GM19035 (cell line): Measurements from ENCODE around the gene HNRNPA3.
A peak's percentile ranks its signal among the peaks of the same experiment; 100 is the strongest.
"Not testable (repeated sequence)": the region's sequence is repeated elsewhere in the genome, so short reads cannot be mapped to it uniquely, and the experiment has no call there.

Experiments used
- ATAC-seq: cut with Tn5 transposase; IDR thresholded peaks from one replicate; pipeline ENCODE4 v1.9.1; 2021; ENCODE audit not compliant: unreplicated experiment

Gene HNRNPA3

GRCh38 chr2:177212106-177212890, at the start of gene HNRNPA3:
HNRNPA3 (plus strand) TSS chr2:177212794; CDS start chr2:177212800, 6 bp downstream.
- ATAC-seq, result peak; percentile 86

DNA sequence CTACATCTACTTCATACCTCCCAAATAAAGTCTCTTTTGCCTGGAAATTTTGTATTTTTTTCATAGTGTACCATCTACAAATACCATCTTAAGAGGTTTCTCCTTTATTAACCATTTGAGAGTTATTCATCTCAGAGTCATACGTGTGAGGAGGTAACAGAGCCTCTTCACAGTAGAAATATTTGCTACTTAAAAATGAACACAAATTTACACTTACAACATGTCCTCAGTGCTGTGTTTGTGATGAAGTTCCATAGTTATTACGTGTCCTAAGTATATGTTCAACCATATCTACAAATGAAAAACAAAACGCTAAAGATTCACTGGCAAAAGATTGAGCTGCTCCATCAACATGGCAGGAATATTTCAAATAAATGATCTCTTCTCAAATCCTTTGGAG, 48.5 kb upstream of the HNRNPA3 start:
- no peak for ATAC-seq

- ATAC-seq, result peak; percentile 61
These were observed 48.0 kb upstream of the HNRNPA3 start for GRCh38 chr2:177164584-177165052.

DNA sequence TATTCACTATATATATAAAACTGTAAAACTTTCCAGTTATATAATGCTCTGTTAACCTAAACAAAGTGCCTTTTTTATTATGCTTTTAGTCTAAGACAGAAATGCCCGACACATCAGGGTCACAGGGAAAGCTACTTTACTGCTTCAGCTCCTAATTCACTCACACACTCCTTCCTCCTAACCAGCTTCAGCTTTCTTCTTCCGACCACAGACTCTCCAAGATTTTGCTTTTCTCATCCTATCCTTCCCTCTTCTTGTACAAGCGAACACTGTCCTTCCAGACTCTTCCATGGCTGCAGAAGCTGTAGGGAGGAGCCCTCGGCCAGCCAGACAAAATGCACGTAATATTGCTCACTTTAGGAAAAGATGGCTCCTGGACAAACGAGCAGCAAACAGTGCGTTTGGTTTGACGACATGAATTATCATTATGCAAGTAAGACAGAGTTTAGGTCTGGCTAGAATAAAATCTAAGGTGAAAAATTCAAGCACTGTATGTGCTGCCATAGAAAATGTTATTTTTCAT, 47.5 kb upstream of the HNRNPA3 start:
- ATAC-seq, result no peak

GRCh38 chr2:177165721-177166711, 46.6 kb upstream of the HNRNPA3 start:
- ATAC-seq, result peak; percentile 51

GRCh38 chr2:177169810-177170514, 42.6 kb upstream of the HNRNPA3 start:
- ATAC-seq, result peak; percentile 64

DNA sequence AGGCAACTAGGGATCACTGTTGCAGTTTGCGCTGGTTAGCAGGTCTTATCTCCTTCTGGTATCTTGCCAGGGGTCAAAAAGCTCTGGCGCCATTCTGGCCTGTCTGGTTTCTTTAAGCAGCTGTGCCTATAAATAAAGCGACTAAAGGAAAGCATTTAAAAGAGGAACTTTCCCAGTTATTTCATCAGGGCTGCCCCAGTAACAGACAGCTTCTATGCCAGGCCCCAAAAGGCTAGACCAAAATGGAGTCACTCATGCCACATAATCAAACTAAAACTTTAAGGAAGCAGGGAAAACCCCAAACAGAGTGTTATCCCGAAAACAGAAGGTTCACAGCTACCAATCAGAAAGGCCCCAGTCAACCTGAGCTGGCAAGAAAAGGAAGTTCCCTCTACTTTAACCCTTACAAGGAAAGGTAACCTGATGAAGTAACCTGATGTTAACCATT, 41.2 kb upstream of the HNRNPA3 start:
- ATAC-seq, result no peak

DNA sequence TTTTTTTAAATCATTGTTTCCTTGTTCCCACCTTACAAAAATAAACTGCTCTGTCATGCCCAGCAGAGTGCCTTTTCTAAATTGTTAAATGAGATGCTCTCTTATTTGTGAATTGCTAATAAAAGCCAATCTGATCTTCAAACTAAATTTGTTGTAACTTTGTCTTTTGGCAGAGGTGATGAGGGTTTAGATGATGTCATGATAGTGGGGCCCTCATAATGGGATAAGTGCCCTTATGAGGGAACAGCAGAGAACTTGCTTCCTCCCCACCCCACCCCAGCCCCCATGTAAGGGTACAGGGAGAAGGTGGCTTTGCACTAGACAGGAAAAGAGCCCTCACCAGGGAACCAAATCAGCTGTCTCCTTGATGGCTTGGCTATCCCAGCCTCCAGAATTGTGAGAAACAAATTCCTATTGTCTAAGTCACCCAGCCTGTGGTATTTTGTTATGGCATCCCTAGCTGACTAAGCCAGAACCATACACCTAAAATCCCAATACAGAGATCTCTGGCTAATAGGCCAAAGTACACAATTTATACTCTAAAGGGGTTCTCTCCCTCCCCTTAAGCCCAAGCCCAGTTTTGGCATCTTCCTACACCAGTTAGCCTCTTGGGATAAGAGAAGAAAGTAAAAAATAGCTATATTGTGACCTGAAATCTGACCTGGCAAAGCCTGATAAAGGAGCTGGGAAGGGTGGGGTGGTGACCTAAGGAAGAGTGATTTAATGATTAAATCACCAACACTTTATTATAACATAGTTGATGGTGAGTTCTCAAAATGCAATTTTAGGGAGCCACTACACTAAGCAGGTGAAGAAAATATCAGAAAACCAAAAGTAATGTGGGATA, 40.3 kb upstream of the HNRNPA3 start:
- no peak for ATAC-seq

- ATAC-seq, result no peak
These were observed 38.1 kb upstream of the HNRNPA3 start for GRCh38 chr2:177174486-177174885.

GRCh38 chr2:177175917-177176668, 36.5 kb upstream of the HNRNPA3 start:
- no peak for ATAC-seq

- no peak for ATAC-seq
These were observed 33.8 kb upstream of the HNRNPA3 start for GRCh38 chr2:177178797-177179196.

DNA sequence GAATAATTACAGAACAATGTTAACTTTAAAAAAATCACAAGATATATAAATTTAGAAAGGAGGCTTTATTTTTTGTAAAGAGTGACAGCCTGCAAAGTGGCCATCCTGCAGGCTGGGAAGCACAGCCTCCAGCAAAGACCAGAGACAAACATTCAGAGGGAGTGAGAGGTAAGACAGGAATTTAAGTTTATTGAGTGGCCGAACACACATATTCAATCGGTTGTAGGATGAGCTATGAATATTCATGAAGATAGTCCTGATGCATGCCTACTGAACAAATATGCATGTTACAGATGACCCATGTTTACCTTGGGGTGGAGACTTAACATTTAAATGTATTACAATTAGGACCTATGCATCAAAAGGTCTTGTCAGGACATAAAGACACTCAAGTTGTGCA, 33.4 kb upstream of the HNRNPA3 start:
- ATAC-seq, result no peak

GRCh38 chr2:177179671-177180070, 32.9 kb upstream of the HNRNPA3 start:
- not testable (repeated sequence) for ATAC-seq

DNA sequence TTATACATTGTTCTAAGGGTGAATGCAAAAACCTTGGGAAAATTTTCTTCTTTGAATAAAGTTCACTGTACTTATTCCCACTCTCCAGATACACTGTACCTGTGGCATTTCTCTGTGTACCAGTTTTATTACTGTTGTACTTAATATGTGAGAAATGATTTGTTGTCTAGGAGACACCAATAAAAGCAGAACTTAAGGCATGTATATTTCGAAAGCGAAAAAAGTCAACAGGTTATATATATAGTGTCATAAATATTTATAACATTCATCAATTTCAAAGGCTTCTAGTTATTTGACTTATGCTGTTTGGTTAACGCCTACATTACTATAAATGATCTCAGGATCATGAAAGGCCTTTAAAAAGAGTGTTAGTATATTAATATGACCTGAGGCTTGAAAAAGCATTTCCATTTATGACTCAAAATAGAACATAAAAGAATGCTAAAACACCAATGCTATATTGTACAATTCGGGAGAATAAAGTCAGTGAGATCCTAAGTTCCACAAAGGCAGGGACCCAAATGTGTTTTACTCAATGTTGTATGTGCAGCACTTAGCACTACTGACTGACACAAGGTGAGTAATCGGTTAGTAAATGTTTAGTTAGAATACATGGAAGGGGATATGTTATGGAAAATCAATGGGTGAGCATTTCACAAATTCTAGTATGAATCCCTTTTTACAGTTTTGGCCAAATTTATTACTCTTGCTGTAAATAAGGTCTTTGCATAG, 32.2 kb upstream of the HNRNPA3 start:
- no peak for ATAC-seq

- ATAC-seq, result no peak
These were observed 28.7 kb upstream of the HNRNPA3 start for GRCh38 chr2:177183860-177184259.

- no peak for ATAC-seq
These were observed 28.0 kb upstream of the HNRNPA3 start for GRCh38 chr2:177184606-177185005.

- ATAC-seq, result not testable (repeated sequence)
These were observed 26.6 kb upstream of the HNRNPA3 start for GRCh38 chr2:177186038-177186437.

- ATAC-seq, result no peak
These were observed 24.8 kb upstream of the HNRNPA3 start for GRCh38 chr2:177187631-177188312.
